ENCODE results near the gene GNAS-AS1.

Gene GNAS-AS1

DNA sequence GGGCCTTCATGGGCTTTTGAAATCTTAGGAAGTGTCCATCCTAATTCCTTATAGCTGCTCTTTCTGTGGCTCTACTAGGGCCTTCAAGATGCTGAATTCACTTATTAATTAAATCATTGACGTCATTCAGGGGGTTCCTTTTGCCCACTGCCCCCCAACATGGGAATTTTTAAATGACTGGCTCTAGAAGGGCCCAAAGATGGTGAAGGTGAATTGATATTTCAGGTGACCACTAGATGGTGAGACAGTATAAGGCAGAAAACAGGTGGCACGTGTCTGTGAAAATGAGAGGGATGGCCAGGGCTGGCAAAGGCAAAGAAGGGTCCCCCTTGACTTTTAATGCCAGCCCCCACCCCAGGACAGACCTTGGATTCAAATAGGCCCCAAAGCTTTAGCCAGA, 13.6 kb upstream of the GNAS-AS1 start:
- no peak overlapping the region for H3K4me3 ChIP-seq (ENCODE audit: low read depth, low read length)
- no peak for DNase-seq (ENCODE audit: low read depth)
- TF ChIP-seq CTCF (conservative IDR thresholded peaks at IDR 0.05; ENCODE audit: low read depth, low read length): peak; percentile 14

- no peak for DNase-seq (ENCODE audit: low read depth)
- H3K4me3 ChIP-seq (ENCODE audit: low read depth, low read length): no peak overlapping the region
- no peak for TF ChIP-seq CTCF (conservative IDR thresholded peaks at IDR 0.05; ENCODE audit: low read depth, low read length)
These were observed 12.5 kb upstream of the GNAS-AS1 start for GRCh38 chr20:58863044-58863790.

GRCh38 chr20:58855506-58856389, 5.0 kb upstream of the GNAS-AS1 start:
- no peak for DNase-seq (ENCODE audit: low read depth)
- no peak for TF ChIP-seq CTCF (conservative IDR thresholded peaks at IDR 0.05; ENCODE audit: low read depth, low read length)
- H3K4me3 ChIP-seq (ENCODE audit: low read depth, low read length): no peak overlapping the region

GRCh38 chr20:58854638-58855471, 4.2 kb upstream of the GNAS-AS1 start:
- no peak for DNase-seq (ENCODE audit: low read depth)
- no peak for TF ChIP-seq CTCF (conservative IDR thresholded peaks at IDR 0.05; ENCODE audit: low read depth, low read length)
- peak overlapping the region; percentile 17 for H3K4me3 ChIP-seq (ENCODE audit: low read depth, low read length)

DNA sequence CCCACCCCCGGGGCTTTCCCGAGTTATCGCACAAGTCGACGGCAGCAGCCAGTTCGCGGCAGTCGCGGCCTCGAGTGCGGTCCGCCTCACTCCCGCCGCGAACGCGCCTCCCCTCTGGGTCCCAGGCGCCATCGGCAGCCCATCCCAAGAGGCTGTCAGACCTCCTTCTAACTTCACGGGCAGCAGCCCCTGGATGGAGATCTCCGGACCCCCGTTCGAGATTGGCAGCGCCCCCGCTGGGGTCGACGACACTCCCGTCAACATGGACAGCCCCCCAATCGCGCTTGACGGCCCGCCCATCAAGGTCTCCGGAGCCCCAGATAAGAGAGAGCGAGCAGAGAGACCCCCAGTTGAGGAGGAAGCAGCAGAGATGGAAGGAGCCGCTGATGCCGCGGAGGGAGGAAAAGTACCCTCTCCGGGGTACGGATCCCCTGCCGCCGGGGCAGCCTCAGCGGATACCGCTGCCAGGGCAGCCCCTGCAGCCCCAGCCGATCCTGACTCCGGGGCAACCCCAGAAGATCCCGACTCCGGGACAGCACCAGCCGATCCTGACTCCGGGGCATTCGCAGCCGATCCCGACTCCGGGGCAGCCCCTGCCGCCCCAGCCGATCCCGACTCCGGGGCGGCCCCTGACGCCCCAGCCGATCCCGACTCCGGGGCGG, 3.4 kb upstream of the GNAS-AS1 start:
- no peak overlapping the region for H3K4me3 ChIP-seq (ENCODE audit: low read depth, low read length)
- TF ChIP-seq CTCF (conservative IDR thresholded peaks at IDR 0.05; ENCODE audit: low read depth, low read length): no peak
- no peak for DNase-seq (ENCODE audit: low read depth)

DNA sequence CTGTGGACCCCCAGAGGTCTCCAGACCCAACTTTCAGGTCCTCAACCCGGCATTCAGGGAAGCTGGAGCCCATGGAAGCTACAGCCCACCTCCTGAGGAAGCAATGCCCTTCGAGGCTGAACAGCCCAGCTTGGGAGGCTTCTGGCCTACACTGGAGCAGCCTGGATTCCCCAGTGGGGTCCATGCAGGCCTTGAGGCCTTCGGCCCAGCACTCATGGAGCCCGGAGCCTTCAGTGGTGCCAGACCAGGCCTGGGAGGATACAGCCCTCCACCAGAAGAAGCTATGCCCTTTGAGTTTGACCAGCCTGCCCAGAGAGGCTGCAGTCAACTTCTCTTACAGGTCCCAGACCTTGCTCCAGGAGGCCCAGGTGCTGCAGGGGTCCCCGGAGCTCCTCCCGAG, 2.8 kb upstream of the GNAS-AS1 start:
- no peak overlapping the region for H3K4me3 ChIP-seq (ENCODE audit: low read depth, low read length)
- TF ChIP-seq CTCF (conservative IDR thresholded peaks at IDR 0.05; ENCODE audit: low read depth, low read length): no peak
- DNase-seq (ENCODE audit: low read depth): no peak
